ENCODE data around the gene ATP6V1G3. TPM values are rescaled to one million over a fixed set of nuclear protein-coding genes. Genes with fewer than 3 reads are reported as not detected.
"Not testable (repeated sequence)": the region's sequence is repeated elsewhere in the genome, so short reads cannot be mapped to it uniquely, and the experiment has no call there.

Gene ATP6V1G3
- total RNA-seq, 1 donor from 2014 or later = not detected

DNA sequence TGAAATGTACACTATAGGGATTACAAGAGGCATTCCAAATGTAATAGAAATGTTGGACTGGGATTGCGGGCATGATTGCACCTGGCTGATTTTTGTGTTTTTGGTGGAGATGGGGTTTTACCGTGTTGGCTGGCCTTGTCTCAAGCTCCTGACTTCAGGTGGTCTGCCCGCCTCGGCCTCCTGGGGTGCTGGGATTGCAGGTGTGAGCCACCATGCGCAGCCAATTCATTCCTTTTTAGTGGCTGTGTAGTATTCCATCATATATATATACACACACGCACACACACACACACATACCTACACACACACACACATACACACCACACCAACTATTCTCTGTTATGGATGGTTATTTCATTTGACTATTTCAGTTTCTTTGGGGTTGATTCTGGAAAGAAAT, 4.7 kb upstream of the ATP6V1G3 start:
- no peak for DNase-seq
- intact Hi-C loops (cut with DNase I) = no loop called here
- no peak for ATAC-seq (ENCODE audit: poor library complexity)

DNA sequence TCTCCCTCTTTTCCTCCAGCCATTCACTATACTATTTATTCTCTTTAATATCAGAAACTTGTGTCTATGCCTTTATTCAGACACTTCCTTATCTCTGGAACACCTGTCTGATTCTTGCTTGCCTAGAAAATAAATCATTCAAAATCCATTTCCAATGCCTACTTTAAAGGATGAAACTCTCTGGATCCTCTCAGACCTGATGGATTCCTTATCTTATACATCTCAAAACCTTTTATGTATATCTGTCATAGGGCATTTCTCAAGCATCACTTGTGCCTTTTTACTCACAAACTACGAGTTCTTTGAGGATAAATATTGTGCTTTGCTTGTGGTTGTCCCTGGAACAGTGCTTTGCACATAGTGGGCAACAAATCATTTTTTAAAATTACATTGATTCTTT, 3.8 kb upstream of the ATP6V1G3 start:
- intact Hi-C loops (cut with DNase I) = no loop called here
- DNase-seq (no peak), ATAC-seq (ENCODE audit: poor library complexity) (no peak)

DNA sequence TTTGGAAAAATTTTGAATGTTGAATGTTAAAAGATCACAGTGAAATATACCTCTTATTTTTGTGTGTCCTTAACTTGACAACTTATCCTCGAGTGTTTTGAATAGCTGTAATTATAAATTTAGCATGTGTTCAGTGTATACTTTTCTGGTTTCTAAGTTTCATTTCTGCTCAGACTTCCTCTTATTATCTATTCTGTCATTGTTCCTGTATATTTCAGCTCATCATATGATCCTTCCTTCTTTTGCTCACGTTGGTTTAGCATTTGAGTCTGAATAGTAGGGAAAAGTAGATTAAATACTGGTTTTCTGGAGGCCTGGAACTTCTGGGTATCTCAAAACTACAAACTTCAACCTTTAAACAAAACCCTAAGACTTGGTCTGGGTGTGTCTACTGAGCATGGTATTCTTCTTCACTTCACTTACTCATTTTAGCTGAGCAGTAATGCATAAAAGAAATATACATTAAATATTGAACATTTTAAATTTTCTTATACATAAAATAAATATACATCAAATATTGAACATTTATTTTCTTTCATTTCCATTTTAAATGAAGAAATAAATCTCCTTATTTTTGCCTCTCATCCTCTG, 3.3 kb upstream of the ATP6V1G3 start:
- ATAC-seq (ENCODE audit: poor library complexity) (no peak), DNase-seq (no peak)
- intact Hi-C loops (cut with DNase I) = no loop called here

DNA sequence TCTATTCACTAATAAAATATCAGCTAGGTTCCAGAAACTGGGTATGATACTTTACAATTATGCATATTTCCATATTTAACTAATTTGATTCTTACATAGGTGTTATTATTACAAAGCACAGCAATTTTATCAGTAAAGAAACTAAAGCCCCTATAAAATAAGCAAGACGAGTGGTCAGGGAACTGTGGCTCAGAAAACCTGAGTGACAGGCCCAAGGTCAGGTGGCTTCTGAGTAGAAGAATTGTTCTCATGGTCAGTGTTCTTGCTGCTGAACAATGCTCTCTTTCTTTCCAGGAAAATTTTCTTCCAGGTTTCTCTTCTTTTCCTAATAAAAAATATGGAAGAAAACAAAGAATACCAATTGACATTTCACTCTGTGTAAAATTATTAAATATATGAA, 2.2 kb upstream of the ATP6V1G3 start:
- DNase-seq (no peak), ATAC-seq (ENCODE audit: poor library complexity) (no peak)
- intact Hi-C loops (cut with DNase I) = no loop called here

DNA sequence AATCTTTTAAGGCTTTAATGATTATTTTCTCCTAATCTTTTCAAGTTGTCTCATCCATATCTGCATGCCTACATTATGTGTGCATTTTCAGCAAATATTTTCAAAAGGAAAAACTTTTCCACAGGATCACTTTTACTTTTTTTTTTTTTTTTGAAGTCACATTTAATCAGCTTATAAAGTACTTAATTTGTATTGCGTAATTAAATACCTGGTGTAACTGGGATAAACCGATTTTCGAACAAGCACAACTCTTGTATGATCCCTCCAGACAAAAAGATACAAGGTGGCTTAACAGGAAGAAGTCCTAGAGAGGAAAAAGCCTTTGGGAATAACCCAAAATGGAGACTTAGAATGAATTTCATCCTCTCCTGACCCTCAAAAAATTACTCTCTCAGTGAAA, 1.3 kb upstream of the ATP6V1G3 start:
- intact Hi-C loops (cut with DNase I) = no loop called here
- ATAC-seq (ENCODE audit: poor library complexity) = no peak

DNA sequence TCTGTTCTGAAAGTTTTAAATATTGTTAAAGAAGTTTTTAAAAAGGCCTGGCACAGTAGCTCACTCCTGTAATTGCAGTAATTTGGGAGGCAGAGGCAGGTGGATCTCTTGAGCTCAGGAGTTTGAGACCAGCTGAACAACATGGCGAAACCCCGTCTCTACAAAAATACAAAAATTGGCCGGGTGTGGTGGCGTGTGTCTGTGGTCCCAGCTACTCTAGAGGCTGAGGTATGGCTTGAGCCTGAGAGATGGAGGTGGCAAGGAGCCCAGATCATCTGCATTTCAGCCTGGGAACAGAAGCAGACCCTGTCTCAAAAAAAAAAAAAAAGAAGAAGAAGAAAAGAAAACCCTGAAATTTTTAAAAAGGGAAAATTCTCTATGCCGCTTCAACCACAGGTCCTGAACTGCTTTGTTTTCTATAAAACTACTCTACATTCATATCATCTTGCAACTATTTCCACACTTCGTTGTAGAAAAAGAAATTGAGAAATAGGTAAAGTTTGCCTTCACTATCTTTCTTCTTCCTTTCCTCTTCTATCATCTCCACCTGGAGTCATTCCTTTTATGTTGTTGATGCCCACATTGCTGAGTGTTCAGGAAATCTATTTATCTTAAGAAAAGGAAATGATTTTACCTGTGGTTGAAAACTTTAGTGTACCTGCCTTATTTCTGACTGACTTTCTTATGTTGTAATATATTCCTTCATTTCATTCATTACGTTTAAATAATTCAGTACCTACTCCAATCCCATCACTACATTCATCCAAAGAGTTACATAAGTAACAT, 1.7 kb downstream of the ATP6V1G3 start:
- DNase-seq = no peak
- no peak for ATAC-seq (ENCODE audit: poor library complexity)
- intact Hi-C loops (cut with DNase I) = no loop called here

More for the DNA sequence above, 1.3 kb upstream of the ATP6V1G3 start:
- DNase-seq = no peak

DNA sequence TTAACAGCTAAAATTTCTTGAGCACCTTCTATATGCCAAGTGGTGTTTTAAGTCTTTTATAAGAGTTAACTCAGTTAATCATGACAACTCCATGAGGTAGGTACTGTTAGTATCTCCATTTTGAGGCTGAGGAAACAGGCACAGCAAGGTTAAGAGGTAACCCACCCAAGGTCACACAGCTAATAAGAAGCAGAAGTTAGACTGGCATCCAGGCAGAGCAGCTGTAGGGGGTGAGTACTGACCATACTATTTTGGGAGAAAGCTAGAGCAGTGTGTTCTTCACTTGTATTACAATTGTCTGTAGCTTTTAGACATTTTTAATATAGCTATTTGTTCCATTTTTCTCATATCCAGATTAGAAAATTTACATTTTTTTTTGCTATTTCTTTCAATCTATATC, 4.8 kb downstream of the ATP6V1G3 start:
- DNase-seq = no peak
- no peak for ATAC-seq (ENCODE audit: poor library complexity)
- intact Hi-C loops (cut with DNase I) = no loop called here

DNA sequence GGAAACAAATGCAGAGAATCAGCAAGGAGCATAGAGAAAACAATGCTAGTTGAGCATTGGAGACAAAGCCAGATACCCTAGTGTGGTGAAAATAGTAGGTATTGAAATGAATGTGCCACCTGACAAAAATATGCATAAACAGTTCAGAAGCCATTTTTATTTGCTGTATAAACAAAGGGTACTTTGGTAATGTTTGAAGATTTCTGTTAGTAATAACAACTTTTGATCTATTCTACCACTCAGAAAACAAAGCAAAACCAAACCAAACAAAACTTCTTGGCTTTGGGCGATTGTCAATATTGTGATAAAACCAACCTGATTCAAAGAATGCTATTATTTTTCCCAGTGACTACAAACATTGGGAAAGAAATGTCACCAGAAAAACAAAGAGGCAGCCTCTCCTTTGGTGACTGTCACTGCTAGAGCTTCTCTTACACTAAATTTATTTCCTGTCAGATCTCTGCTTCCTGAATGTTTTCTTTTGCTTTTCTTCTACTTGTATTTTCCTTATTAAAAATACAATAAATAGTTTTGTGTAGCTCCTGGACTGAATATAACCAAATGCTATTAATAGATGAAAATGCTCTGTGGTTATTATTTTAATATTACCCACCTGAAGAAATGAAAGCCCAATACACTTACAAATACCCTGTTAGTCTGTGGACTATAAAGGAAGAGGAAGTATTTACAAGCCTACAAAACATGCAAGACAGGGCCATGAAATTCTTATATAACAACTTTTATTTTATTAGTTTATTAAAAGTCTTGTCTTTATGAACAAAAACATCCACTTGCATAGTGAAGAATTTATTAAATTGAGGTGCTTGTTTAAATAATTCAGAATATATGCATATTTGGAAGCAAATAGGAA, 5.7 kb downstream of the ATP6V1G3 start:
- no peak for DNase-seq
- ATAC-seq (ENCODE audit: poor library complexity) = no peak
- intact Hi-C loops (cut with DNase I) = no loop called here

DNA sequence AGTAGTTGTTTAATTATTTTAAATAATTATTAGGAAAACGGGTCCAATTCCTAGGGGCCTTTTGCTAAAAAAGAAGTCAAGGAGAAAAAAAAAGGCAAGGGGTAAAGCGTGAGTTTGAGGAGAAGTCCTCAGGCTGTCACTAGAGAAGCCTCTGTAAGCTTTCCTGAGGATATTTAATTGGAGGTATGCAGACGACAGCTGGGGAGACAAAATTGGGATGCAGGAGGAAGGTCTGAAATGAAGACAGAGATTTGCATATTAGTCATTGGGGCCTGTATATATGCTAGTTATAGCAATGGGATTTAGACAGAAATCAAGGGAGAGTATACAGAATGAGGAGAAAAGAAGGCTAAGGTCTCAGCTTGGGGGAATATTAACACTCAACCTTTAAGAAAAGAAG, 8.6 kb downstream of the ATP6V1G3 start:
- DNase-seq (no peak), ATAC-seq (ENCODE audit: poor library complexity) (no peak)
- intact Hi-C loops (cut with DNase I) = no loop called here

DNA sequence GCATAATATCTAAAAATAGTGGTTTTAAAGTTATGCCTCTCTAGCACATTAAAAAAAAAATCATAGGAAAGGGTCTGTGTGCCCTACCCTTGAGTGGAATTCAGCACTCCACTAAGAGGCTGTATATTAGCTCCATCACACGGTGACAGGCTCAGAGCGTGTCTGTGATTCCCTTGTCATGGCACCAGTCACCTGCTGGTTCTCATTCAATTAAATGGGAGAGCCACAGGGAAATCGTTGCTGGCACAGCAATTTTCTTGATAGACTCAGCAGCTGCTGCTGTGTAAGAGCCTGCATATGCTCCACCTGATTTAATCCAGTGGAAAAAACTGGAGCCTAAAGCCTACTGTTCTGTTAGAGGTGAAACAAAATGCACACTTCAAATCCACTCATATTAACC, 9.5 kb downstream of the ATP6V1G3 start:
- DNase-seq (no peak), ATAC-seq (ENCODE audit: poor library complexity) (no peak)
- intact Hi-C loops (cut with DNase I) = no loop called here

DNA sequence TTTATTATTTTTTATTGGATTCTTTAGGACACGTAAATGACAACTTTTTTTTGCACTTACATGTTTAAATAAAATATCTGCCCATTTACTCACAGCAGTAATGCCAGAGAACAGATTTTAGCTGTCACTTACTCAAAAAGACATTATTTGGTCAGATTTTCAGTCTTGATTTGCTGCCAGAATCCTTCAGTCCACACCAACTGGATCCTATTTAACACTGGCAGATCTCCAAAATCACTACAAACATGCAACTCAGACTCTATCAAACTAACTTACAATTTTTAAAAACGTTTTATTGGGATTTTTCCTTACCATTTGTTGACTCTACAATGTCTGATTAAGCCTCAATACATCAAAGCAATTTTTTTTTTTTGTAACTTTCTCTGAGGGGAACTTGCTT, 11.1 kb downstream of the ATP6V1G3 start:
- intact Hi-C loops (cut with DNase I) = no loop called here
- no peak for DNase-seq
- no peak for ATAC-seq (ENCODE audit: poor library complexity)

DNA sequence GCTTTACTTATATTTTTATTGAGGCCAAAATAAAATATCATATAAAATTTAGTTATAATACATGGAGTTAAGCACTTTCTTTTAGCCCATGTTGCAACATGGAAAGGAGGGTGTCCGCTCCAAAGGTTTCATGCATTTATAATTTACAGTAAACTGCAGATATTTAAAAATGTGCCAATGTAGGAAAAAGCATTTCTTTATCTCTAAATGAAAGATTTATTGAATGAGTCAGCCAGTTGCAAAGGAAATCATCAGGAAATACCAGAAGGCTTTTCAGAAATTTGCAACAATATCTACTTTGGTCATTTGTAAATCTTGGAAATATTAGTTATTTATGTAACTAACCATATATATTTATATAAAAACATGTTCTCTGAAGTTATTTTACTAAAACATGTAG, 12.1 kb downstream of the ATP6V1G3 start:
- no peak for ATAC-seq (ENCODE audit: poor library complexity)
- DNase-seq = no peak
- intact Hi-C loops (cut with DNase I) = no loop called here

DNA sequence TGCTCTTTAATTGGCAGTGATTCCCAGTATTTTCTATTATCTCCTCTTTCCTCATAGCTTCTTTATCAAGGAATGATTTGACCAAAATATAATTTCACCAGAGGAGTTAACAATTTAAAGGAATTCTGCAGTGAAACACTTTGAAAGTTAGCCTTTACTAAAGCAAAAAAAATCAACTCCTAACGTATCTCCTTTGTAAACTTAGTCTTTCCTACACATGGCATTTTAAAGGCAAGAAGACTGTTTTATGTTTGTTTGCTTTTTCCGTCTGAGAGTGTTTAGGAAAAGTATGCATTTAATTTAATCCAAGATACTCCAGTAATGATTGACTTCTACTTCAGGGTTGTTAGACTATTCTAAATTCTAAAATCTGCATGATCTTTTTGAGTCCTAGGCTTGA, 15.9 kb downstream of the ATP6V1G3 start:
- intact Hi-C loops (cut with DNase I) = no loop called here
- ATAC-seq (ENCODE audit: poor library complexity) (no peak), DNase-seq (no peak)

DNA sequence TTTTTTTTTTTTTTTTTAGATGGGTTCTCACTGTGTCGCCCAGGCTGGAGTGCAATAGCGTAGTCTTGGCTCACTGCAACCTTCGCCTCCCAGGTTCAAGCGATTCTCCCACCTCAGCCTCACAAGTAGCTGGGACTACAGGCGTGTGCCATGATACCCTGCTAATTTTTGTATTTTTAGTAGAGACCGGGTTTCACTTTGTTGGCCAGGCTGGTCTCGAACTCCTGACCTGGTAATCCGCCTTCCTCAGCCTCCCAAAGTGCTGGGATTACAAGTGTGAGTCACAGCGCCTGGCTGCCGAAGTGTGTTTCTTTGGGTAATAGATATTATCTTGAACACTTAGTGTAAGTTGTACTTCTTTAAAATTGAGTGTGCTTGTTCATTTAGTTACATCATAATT, 16.4 kb downstream of the ATP6V1G3 start:
- ATAC-seq (ENCODE audit: poor library complexity); intact Hi-C loops (cut with DNase I); DNase-seq: not testable (repeated sequence)

DNA sequence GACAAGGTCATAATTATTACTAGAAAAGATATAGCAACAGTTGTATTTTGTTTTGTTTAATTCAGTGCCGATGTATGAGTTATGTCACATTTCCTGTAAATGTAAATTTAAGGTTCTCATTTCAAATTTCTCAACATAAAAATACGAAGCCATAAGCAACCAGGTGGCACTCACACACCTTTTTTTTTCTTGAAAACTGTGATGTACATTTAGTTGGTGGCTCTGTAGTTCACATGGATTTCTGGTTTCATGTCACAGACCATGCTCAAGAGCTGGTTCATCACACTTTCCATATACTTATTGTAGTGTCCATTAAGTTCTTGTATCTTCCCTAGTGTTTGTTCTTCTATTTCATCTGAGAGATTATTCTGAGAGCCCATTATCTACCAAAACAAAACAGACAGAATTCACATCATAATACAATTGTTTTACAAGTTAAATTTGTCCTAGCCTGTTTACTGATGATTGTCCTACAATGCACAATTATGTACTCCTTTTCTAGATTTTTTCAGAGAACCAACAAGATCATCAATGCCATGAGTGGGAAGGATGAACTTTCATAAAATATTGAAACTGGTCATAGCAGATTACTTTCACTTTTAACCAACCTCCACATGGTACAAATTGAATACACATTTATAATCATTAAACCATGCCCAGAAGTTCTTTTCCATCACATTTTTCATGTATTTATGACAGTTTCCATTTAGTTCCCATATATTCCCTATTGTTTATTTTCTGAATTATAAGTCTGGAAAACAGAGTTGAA, 17.1 kb downstream of the ATP6V1G3 start:
- ATAC-seq (ENCODE audit: poor library complexity) (no peak), DNase-seq (no peak)
- intact Hi-C loops (cut with DNase I) = no loop called here

DNA sequence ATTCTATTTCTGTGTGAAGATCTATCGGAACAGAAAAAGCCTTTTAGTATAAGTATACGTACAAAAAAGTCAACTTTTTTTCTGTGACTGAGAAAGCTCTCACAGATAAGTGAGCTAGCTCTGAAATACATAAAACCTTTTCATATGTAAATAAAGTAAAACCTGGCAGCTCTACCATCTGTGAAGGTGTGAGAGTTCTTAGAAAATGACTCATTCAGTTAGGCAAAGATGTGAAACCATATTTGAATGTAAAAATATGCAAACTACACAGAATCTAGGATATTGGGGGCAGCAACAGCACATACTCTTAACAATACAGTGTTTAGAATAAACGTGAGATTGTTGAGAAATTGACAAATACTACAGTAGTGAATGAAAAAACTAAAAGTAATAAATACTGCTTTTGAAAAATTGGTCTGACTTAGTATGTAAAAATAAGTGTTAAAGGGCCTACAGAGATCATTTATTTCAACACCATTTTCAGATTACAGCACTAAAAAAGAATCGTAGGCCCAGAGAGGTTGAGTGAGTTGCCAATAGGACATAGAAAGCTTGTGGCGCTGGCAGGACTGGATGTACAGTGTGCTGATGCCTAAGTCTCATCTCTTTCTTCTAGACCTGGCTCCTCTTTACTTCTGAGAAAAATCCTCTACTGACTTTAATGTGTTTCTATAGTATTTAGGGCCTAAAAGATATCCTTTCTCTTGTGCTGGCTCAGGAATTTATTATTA, 19.8 kb downstream of the ATP6V1G3 start:
- DNase-seq (no peak), ATAC-seq (ENCODE audit: poor library complexity) (no peak)
- intact Hi-C loops (cut with DNase I) = no loop called here

DNA sequence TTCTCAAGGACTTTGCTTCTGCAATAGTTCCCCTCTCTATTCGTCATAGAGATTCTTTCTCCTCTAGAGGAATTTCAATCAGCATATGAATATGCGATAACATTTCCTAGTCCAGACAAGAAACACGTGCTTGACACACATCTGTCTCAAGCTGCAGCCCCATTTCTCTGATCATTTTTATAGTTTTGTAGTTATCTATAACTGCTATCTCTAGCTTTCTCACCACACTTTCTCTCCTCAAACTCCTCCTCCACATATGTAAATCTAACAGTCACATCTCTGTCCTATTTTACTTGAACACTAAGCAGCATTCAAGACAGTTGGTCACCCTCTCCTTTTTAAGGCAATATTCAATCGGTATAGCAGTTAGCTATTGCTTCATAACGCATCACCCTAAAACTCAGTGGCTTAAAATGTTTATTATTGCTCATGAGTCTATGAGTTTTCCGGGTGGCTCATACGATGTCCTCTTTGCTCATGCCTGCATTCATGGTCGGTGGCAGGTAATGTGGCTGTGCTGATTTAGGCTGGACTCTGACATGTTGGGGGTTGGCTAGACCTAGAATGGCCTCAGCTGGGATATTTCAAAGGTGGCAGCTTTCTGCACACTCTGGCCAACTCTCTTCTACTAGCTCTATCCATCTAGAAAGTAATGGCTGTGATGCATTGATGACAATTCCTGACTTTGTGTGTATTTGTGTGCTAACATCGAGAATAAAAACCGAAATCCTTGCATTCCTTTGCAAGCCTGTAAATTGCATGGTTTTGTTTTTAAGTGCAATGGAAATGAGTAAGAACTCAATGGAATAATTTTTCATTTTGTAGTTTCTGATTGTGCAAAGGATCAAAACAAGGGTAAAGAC, 20.6 kb downstream of the ATP6V1G3 start:
- intact Hi-C loops (cut with DNase I) = no loop called here
- no peak for DNase-seq
- no peak for ATAC-seq (ENCODE audit: poor library complexity)

All from Right ventricle myocardium superior (tissue), 1 donor.